Measurements from ENCODE around the gene BCAS2.

GRCh38 chr1:114609826-114610225, 28.4 kb upstream of the BCAS2 start:
- TF ChIP-seq CTCF (IDR thresholded peaks at IDR 0.05) (peak in 1 of 12 donors; percentile 7), POLR2A (IDR thresholded peaks at IDR 0.05) (no peak)

Data from heart left ventricle (tissue), 13 donors.